Trophoblast cell (in vitro differentiated cells and primary cell): ENCODE data around the gene LRRC74B.

Experiments
- DNase-seq, 2 donors: peaks; one replicate each; pipeline ENCODE4 v3.0.0-alpha.2; 2016
- H2AFZ ChIP-seq: 2 replicates; pipeline ENCODE4 v1.6.1; 2013; ENCODE audit warnings: low read length, moderate library complexity, mild to moderate bottlenecking; ENCODE audit not compliant: insufficient read depth, poor library complexity
- H2AK5ac ChIP-seq: 2 replicates; pipeline ENCODE4 v1.6.1; 2013; ENCODE audit warnings: mild to moderate bottlenecking, low read length
- H2BK120ac ChIP-seq: 2 replicates; pipeline ENCODE4 v1.6.1; 2013; ENCODE audit warnings: low read length, mild to moderate bottlenecking, moderate library complexity; ENCODE audit not compliant: insufficient read depth, poor library complexity
- H2BK12ac ChIP-seq: 2 replicates; pipeline ENCODE4 v1.6.1; 2013; ENCODE audit warnings: mild to moderate bottlenecking, low read length, moderate library complexity
- H2BK5ac ChIP-seq: 2 replicates; pipeline ENCODE4 v1.6.1; 2013; ENCODE audit warnings: low read length, low read depth, moderate library complexity, mild to moderate bottlenecking; ENCODE audit not compliant: poor library complexity
- H3K14ac ChIP-seq: 2 replicates; pipeline ENCODE4 v1.6.1; 2013; ENCODE audit warnings: mild to moderate bottlenecking, low read length
- H3K18ac ChIP-seq: 2 replicates; pipeline ENCODE4 v1.6.1; 2013; ENCODE audit warnings: mild to moderate bottlenecking, low read length
- H3K23ac ChIP-seq: 2 replicates; pipeline ENCODE4 v1.6.1; 2013; ENCODE audit warnings: low read length
- H3K27ac ChIP-seq: 2 replicates; pipeline ENCODE4 v1.5.1; 2013; ENCODE audit warnings: low read depth, mild to moderate bottlenecking, inconsistent platforms, low read length, moderate library complexity
- H3K27me3 ChIP-seq: 2 replicates; pipeline ENCODE4 v1.6.1; 2013; ENCODE audit warnings: inconsistent platforms, mild to moderate bottlenecking, low read length, moderate library complexity; ENCODE audit not compliant: insufficient read depth
- H3K36me3 ChIP-seq, 2 experiments: 1 replicate in 1 of 2; 2 replicates in 1 of 2; pipeline ENCODE4 v1.6.1; 2013; ENCODE audit warnings: low read length in 2 of 2, mild to moderate bottlenecking in 2 of 2, moderate library complexity in 1 of 2; ENCODE audit not compliant: insufficient read depth in 2 of 2, control insufficient read depth in 1 of 2
- H3K4ac ChIP-seq: 2 replicates; pipeline ENCODE4 v1.6.1; 2013; ENCODE audit warnings: low read depth, mild to moderate bottlenecking, low read length, moderate library complexity
- H3K4me1 ChIP-seq, 2 experiments: 1 replicate in 1 of 2; 2 replicates in 1 of 2; pipeline ENCODE4 v1.6.1; 2013; ENCODE audit warnings: low read length in 2 of 2, mild to moderate bottlenecking in 2 of 2, moderate library complexity in 1 of 2; ENCODE audit not compliant: insufficient read depth in 2 of 2, control insufficient read depth in 1 of 2
- H3K4me2 ChIP-seq: 2 replicates; pipeline ENCODE4 v1.6.1; 2013; ENCODE audit warnings: inconsistent platforms, mild to moderate bottlenecking, low read length, moderate library complexity
- H3K4me3 ChIP-seq: 2 replicates; pipeline ENCODE4 v1.5.1; 2013; ENCODE audit warnings: mild to moderate bottlenecking, low read depth, low read length, inconsistent platforms
- H3K79me1 ChIP-seq: one replicate; pipeline ENCODE4 v1.6.1; 2013; ENCODE audit warnings: low read length
- H3K79me2 ChIP-seq: 2 replicates; pipeline ENCODE4 v1.6.1; 2013; ENCODE audit warnings: low read length, mild to moderate bottlenecking; ENCODE audit not compliant: control insufficient read depth, insufficient read depth, poor library complexity
- H3K9ac ChIP-seq: 2 replicates; pipeline ENCODE4 v1.6.1; 2013; ENCODE audit warnings: mild to moderate bottlenecking, low read length
- H3K9me3 ChIP-seq: 2 replicates; pipeline ENCODE4 v1.6.1; 2013; ENCODE audit warnings: low read depth, mild to moderate bottlenecking, control low read depth, inconsistent platforms, low read length; ENCODE audit not compliant: insufficient read depth
- H4K12ac ChIP-seq: 2 replicates; pipeline ENCODE4 v1.6.1; 2013; ENCODE audit warnings: low read depth, mild to moderate bottlenecking, low read length, moderate library complexity
- H4K8ac ChIP-seq: 2 replicates; pipeline ENCODE4 v1.6.1; 2013; ENCODE audit warnings: low read depth, mild to moderate bottlenecking, low read length, moderate library complexity
- H4K91ac ChIP-seq: one replicate; pipeline ENCODE4 v1.6.1; 2013; ENCODE audit warnings: low read depth, mild to moderate bottlenecking, low read length, moderate library complexity
- WGBS: extraction: QIAGEN DNeasy Blood & Tissue Kit; methylation state at CpG from one replicate; pipeline ENCODE4 v1.1.7; 2013; ENCODE audit warnings: missing lambda C conversion rate; ENCODE audit not compliant: insufficient read length, insufficient coverage; ENCODE audit errors: extremely low coverage; 5-methylcytosine and 5-hydroxymethylcytosine counted together

LRRC74B gene

DNA sequence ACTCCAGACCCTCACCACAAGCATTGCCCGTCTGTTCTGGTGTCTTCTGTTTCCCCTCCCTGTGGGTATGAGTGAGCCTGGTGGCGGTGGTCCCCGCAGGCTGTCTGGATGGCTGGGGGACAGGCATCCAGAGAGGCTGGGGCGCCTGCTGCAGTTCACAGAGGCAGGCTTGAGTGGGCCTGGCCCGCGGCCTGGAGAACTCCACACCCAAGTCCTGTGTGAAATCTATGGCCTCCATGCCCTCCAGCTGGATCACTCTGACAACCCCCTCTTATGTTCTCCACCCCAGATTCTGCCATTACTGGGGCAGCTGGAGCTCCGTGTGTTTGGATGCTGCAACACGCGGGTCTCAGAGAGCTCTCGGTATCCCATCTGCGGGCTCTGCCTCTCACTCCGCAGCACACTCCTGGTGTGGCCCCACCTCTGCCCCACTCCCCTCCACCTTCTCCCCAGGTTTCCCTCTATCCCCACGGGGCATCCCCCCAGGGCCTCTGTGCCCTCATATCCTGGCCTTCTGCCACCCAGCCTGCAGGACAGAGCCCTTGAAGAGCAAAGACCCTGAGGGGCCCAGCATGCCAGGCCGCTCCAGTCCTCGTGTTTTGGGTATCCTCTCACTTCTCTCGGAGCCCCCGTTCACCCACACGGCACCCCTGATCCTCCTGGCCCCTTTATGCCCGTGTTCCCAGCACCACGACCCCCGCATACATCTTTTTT, 31.3 kb downstream of the LRRC74B start:
- Histone ChIP-seq H2BK120ac (no peak overlapping the region), H3K27me3 (no peaks in the 10 kb centered on the region), H2AFZ (no peak overlapping the region), H3K23ac (no peak overlapping the region), H3K79me1 (no peaks in the 10 kb centered on the region), H4K8ac (no peak overlapping the region), H3K79me2 (no peaks in the 10 kb centered on the region), H3K27ac (no peak overlapping the region), H3K9me3 (peaks cover 6% of the 10 kb centered on the region), H2BK5ac (no peak overlapping the region), H3K9ac (no peak overlapping the region), H2BK12ac (no peak overlapping the region), H3K4me1 (no peaks in the 10 kb centered on the region), H3K4ac (no peak overlapping the region), H3K36me3 (no peaks in the 10 kb centered on the region), H2AK5ac (no peak overlapping the region), H4K91ac (no peak overlapping the region), H3K4me3 (no peak overlapping the region), H4K12ac (no peak overlapping the region), H3K4me2 (no peak overlapping the region), H3K18ac (no peak overlapping the region), H3K14ac (no peak overlapping the region)
- no peak for DNase-seq
- no CpG with 5 or more reads among the region's 21 CpGs for WGBS

DNA sequence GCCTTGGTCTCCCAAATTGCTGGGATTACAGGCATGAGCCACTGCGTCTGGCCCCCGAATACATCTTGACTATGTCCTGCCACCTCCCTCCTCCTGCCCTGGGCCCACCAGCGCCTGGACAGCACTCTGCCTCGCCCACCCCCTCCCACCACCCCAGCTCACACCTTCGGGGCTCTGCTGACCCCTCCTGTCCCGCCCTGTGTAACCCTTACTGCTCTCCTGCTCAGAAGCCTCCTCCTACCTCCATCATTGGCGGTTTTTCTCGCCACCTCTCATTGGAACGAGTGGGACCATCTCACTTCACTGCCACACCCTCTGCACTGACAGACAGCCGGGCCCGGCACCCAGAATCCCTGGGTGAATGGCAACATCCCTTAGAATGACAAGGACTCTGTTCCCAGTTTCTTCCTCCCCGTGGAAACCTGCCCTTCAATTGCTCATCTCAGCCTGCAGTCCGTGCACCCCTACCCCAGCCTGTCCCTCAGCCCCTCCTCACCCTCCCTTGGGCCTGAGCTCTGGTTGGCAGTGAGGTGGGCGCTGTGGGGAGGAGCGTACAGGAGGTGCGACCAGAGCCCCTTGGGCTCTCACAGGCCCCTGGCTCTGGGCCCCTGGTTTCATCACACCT, 32.2 kb downstream of the LRRC74B start:
- Histone ChIP-seq H3K4me2 (no peak overlapping the region), H3K79me2 (no peaks in the 10 kb centered on the region), H3K9me3 (peaks cover 3% of the 10 kb centered on the region), H2BK5ac (no peak overlapping the region), H3K14ac (no peak overlapping the region), H4K91ac (no peak overlapping the region), H3K27me3 (no peaks in the 10 kb centered on the region), H3K27ac (no peak overlapping the region), H3K4ac (no peak overlapping the region), H3K9ac (no peak overlapping the region), H3K18ac (no peak overlapping the region), H2BK12ac (no peak overlapping the region), H2BK120ac (no peak overlapping the region), H4K8ac (no peak overlapping the region), H3K23ac (no peak overlapping the region), H3K79me1 (no peaks in the 10 kb centered on the region), H3K4me3 (no peak overlapping the region), H3K4me1 (no peaks in the 10 kb centered on the region), H4K12ac (no peak overlapping the region), H3K36me3 (no peaks in the 10 kb centered on the region), H2AK5ac (no peak overlapping the region), H2AFZ (no peak overlapping the region)
- WGBS = no CpG with 5 or more reads among the region's 16 CpGs
- no peak for DNase-seq

DNA sequence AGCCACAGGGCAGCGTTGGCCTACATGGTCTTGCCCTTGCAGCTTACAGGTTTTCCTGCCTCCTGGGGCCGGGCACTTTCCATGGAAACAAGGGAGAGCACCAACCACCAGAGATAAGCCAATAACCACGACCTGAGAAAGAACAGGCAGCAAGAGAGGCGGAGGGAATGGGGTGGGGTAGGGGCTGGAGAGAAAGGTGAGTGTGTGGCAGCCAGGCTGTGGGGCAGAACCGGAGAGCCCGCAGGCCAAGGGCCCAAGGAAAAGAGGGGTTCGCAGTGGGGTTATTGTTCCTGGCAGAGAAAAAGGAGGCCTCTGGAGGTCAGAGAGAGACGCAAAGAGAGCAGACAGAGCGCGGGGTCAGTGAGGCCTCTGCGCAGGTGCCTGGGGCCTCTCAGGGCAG, 33.2 kb downstream of the LRRC74B start:
- H3K36me3 ChIP-seq = no peaks in the 10 kb centered on the region
- no peaks in the 10 kb centered on the region for H3K79me2 ChIP-seq
- H3K79me1 ChIP-seq = no peaks in the 10 kb centered on the region
- no peak overlapping the region for H3K4ac ChIP-seq
- no peaks in the 10 kb centered on the region for H3K4me1 ChIP-seq
- no peak overlapping the region for H2AFZ ChIP-seq
- no peak overlapping the region for H2AK5ac ChIP-seq
- no peak overlapping the region for H4K8ac ChIP-seq
- H3K9ac ChIP-seq = no peak overlapping the region
- DNase-seq = no peak
- H3K23ac ChIP-seq = no peak overlapping the region
- no peaks in the 10 kb centered on the region for H3K27me3 ChIP-seq
- no peak overlapping the region for H2BK5ac ChIP-seq
- H3K4me3 ChIP-seq = no peak overlapping the region
- no peak overlapping the region for H3K4me2 ChIP-seq
- no peaks in the 10 kb centered on the region for H3K9me3 ChIP-seq
- no peak overlapping the region for H2BK120ac ChIP-seq
- H3K27ac ChIP-seq = no peak overlapping the region
- no CpG with 5 or more reads among the region's 11 CpGs for WGBS
- H3K18ac ChIP-seq = no peak overlapping the region
- H4K12ac ChIP-seq = no peak overlapping the region
- H2BK12ac ChIP-seq = no peak overlapping the region
- H3K14ac ChIP-seq = no peak overlapping the region
- H4K91ac ChIP-seq = no peak overlapping the region

DNA sequence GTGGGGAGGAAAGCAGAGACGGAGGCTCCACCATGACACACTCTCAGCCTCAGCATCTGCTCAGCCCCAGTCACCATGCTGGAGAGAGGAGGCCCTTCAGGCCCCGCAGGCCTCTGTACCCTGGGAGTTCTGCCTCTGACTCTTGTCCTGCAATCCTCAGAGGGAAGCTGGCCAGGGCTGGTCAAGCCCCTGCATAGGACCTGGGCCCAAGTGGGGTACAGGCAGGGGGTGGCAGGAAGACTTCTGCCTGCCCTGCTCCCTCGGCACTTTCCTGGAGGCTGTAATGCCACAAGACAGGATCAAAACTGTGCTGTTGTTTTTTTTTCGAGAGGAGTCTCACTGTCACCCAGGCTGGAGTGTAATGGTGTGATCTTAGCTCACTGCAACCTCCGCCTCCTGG, 33.7 kb downstream of the LRRC74B start:
- no peaks in the 10 kb centered on the region for H3K36me3 ChIP-seq
- WGBS = no CpG with 5 or more reads among the region's 5 CpGs
- no peak overlapping the region for H3K23ac ChIP-seq
- no peaks in the 10 kb centered on the region for H3K79me1 ChIP-seq
- no peaks in the 10 kb centered on the region for H3K4me1 ChIP-seq
- H2AFZ ChIP-seq = no peak overlapping the region
- H3K14ac ChIP-seq = no peak overlapping the region
- H3K9ac ChIP-seq = no peak overlapping the region
- H3K4me2 ChIP-seq = no peak overlapping the region
- no peaks in the 10 kb centered on the region for H3K9me3 ChIP-seq
- H4K8ac ChIP-seq = no peak overlapping the region
- no peaks in the 10 kb centered on the region for H3K27me3 ChIP-seq
- H2BK120ac ChIP-seq = no peak overlapping the region
- no peak overlapping the region for H3K4me3 ChIP-seq
- no peak overlapping the region for H4K12ac ChIP-seq
- DNase-seq = no peak
- H2AK5ac ChIP-seq = no peak overlapping the region
- no peak overlapping the region for H4K91ac ChIP-seq
- H2BK5ac ChIP-seq = no peak overlapping the region
- no peak overlapping the region for H3K4ac ChIP-seq
- no peak overlapping the region for H3K27ac ChIP-seq
- no peak overlapping the region for H3K18ac ChIP-seq
- H2BK12ac ChIP-seq = no peak overlapping the region
- no peaks in the 10 kb centered on the region for H3K79me2 ChIP-seq
